ENCODE results near the gene GAREM1.
A peak's percentile ranks its signal among the peaks of the same experiment; 100 is the strongest.

Gene GAREM1

DNA sequence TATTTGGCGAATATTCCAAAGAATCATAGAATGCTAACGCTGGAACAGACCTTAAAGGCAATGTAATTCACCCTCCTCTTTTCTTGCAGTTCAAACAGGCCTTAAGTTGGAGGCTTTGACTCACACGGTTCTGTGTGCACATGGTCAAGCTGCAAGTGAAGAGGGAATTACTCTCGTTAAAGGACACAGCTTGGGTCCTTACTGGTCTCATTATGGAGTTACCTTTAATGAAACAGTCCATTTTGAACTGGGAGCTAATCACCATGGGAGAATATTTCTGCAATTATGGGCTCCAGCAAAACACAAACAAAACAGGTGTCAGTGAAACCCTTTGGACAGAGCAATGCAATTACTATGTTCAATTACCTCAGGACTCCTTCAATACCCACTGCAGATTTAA lies 135.5 kb downstream of the GAREM1 start:
- no peak for DNase-seq (ENCODE audit: low read depth)
- no peak overlapping the region for H3K4me3 ChIP-seq (ENCODE audit: control insufficient read depth, low read depth, low read length)
- TF ChIP-seq, protein P1, sequence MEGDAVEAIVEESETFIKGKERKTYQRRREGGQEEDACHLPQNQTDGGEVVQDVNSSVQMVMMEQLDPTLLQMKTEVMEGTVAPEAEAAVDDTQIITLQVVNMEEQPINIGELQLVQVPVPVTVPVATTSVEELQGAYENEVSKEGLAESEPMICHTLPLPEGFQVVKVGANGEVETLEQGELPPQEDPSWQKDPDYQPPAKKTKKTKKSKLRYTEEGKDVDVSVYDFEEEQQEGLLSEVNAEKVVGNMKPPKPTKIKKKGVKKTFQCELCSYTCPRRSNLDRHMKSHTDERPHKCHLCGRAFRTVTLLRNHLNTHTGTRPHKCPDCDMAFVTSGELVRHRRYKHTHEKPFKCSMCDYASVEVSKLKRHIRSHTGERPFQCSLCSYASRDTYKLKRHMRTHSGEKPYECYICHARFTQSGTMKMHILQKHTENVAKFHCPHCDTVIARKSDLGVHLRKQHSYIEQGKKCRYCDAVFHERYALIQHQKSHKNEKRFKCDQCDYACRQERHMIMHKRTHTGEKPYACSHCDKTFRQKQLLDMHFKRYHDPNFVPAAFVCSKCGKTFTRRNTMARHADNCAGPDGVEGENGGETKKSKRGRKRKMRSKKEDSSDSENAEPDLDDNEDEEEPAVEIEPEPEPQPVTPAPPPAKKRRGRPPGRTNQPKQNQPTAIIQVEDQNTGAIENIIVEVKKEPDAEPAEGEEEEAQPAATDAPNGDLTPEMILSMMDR (conservative IDR thresholded peaks at IDR 0.05; ENCODE audit: control insufficient read depth, insufficient read depth, low read depth, low read length), result no peak

DNA sequence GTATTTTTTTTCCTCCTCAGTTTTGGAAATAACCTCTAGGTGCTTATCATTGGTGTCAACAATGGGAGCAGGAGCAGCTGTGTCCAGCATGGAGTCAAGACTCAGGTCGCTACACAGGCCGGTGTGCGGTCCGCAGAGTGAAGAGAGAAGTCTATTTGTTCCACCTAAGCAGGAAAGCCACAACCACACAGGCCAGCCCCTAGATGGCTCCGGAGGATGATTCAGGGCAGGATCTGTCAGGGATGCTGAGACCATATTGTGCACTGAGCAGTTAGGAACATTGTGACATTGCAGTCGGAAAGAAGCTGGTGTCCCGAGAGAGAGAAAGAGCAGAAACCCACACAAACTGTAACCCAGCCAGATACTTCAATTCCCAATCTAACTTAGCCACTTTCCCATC lies 136.9 kb downstream of the GAREM1 start:
- TF ChIP-seq, protein P1 (conservative IDR thresholded peaks at IDR 0.05; ENCODE audit: control insufficient read depth, insufficient read depth, low read depth, low read length), result peak; percentile 10
- peak; percentile 30 for DNase-seq (ENCODE audit: low read depth)
- no peak overlapping the region for H3K4me3 ChIP-seq (ENCODE audit: control insufficient read depth, low read depth, low read length)

DNA sequence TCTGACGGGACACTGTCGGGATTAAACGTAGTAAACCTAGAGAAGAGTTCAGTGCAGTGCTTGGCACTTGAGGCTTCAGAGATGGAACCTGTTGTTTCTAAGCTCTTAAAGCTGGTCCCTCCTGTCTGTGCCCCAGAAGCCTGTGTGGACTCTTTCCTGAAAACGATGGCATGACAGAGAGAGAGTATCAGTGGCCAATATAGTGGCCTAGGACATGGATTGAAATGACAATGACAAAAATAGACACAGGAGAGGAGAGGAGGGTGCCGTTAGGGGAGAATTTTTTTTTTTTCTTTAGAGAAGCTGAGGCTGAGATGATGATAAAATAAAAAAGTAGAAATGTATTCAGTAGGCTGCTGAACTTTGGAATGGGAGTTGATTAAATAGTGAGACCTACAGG lies 138.0 kb downstream of the GAREM1 start:
- no peak overlapping the region for H3K4me3 ChIP-seq (ENCODE audit: control insufficient read depth, low read depth, low read length)
- no peak for DNase-seq (ENCODE audit: low read depth)
- TF ChIP-seq, protein P1 (conservative IDR thresholded peaks at IDR 0.05; ENCODE audit: control insufficient read depth, insufficient read depth, low read depth, low read length), result no peak

DNA sequence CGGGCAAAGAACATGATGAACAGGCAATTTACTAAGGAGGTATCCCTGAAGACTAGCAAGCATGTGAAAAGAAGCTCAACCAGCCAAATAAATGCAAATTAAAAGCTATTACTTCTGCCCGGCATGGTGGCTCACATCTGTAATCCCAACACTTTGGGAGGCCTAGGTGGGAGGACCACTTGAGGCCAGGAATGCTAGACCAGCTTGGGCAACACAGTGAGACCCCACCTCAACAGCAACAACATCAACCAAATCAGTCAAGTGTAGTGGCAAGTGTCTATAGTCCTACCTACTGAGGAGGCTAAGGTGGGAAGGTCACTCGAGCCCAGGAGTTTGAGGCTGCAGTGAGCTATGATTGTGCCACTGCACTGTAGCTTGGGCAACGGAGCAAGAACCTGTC lies 141.7 kb downstream of the GAREM1 start:
- DNase-seq (ENCODE audit: low read depth), result no peak
- TF ChIP-seq, protein P1 (conservative IDR thresholded peaks at IDR 0.05; ENCODE audit: control insufficient read depth, insufficient read depth, low read depth, low read length), result no peak
- no peak overlapping the region for H3K4me3 ChIP-seq (ENCODE audit: control insufficient read depth, low read depth, low read length)

DNA sequence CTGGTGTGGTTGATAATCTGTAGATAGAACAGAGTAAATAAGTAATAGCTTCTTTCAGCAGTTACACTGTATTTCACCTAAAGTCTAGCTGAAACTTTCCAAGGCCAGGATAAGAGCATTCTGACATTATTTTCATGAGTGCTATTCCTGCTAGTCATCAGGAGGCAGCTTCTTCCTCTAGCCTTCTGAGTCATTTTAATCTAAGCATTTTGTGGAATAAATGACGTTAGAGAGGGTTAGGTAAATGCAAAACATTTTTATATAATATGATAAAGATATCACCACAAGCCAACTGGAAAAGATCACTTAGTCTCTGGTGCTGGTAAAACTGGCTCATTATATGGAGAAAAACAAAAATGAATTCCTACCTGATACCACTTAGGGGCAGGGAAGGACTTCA lies 142.3 kb downstream of the GAREM1 start:
- no peak overlapping the region for H3K4me3 ChIP-seq (ENCODE audit: control insufficient read depth, low read depth, low read length)
- TF ChIP-seq, protein P1 (conservative IDR thresholded peaks at IDR 0.05; ENCODE audit: control insufficient read depth, insufficient read depth, low read depth, low read length), result no peak
- DNase-seq (ENCODE audit: low read depth), result peak; percentile 69

DNA sequence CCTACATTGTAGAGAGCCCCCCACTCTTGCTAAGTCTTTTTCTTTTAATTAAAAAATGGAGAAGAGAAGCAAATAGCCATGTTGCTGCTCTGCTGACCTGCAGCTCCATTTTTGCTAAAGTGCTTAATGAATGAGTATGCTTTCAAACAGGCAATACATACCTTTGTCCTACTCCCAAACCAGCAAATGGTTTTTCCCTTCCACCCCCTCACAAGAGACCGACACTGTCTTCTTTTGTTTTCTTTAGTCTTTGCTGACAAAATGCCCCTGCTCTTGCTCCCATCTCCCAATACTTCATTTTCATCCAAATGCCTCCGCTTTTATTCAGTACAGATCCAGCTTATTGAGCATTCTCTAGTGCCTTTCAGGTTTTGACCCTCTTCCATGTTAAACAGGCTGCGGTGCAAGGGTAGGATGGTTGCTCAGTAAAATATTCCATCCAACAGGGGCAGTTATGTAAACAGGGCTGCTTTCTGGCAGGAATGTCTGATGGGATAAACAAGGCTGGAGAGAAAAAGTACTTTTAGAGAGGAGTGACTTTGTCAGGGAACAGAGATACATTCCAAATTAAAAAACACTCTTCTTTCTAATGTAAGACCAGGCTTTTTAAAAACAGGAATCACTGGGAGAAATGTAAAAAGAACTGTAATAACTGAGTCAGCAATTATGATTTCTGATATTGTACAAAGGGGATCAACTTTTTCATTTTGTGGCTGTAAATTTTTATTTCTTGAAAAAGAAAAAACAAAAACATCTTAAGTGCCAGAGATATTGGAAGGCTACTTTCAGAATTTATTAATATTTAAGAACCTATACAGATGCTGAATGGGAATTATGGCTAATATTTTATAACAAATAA lies 144.0 kb downstream of the GAREM1 start:
- TF ChIP-seq, protein P1 (conservative IDR thresholded peaks at IDR 0.05; ENCODE audit: control insufficient read depth, insufficient read depth, low read depth, low read length), result no peak
- no peak overlapping the region for H3K4me3 ChIP-seq (ENCODE audit: control insufficient read depth, low read depth, low read length)
- peak; percentile 40 for DNase-seq (ENCODE audit: low read depth)

Data from fibroblast of mammary gland (primary cell).